Cortex of kidney (tissue), 1 donor: Measurements from ENCODE around the gene SCGB1D4.
"Not testable (repeated sequence)": the region's sequence is repeated elsewhere in the genome, so short reads cannot be mapped to it uniquely, and the experiment has no call there.

ENCODE experiments used
- DNase-seq: peaks from one replicate; lab custom pipeline; 2025; lab: John Stamatoyannopoulos, UW

SCGB1D4 gene, protein sequence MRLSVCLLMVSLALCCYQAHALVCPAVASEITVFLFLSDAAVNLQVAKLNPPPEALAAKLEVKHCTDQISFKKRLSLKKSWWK

DNA sequence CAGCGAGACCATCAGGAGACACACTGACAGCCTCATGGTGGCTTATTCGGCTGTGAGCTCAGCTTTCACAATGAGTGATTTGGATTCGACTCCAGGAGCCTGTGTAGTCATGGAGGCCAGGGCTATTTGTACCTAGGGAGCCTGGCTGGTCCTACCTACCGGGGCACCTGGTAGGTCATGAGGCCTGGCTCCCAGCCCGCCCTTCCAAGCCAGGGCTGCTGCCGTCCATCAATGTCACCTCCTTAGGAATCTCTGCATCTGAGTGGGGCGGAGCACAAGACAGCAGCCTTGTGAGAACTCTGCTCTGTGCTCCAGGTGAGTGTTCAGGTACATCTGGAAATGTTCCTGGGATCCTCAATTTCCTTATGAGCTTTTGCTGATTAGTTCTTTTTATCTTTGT, at the start of gene SCGB1D4:
TSS of gene SCGB1D4 (minus strand) at position 101 of the 400 bp plus-strand sequence. CDS start at position 36, 65 bp downstream.
- no peak for DNase-seq

DNA sequence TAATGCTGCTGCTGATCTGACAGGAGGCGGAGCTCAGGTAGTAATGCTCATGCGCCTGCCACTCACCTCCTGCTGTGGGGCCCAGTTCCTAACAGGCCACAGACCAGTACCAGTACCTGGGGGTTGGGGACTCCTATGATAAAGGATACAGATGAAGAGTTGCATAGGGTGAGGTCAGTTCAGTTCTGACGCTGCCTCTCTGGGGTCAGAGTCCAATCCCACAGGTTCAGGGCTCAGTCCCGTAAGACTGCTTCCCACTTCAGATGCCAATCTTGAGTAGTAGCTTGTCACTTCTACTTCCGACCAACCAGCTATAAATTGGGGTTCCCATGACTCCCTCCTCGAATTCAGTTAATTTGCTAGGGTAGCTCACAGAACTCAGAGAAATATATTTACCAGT, 47.0 kb upstream of the SCGB1D4 start:
- no peak for DNase-seq

DNA sequence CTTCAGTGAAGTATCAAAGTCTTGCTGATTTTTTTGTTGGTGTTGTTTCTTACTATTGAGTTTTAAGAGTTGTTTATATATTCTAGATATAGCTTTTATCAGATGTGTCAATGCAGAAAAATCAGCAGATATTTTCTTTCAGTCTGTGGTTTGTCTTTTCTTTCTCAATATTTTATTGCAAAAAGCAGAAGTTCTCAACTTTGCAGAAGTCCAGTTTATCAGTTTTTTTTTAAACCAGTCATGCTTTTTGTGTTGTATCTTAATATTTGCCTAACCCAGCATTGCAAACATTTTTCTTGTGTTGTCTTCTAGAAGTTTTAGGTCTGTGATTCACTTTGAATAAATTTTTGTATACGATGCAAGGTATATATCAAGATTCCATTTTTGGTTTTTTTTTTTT, 45.3 kb upstream of the SCGB1D4 start:
- no peak for DNase-seq

DNA sequence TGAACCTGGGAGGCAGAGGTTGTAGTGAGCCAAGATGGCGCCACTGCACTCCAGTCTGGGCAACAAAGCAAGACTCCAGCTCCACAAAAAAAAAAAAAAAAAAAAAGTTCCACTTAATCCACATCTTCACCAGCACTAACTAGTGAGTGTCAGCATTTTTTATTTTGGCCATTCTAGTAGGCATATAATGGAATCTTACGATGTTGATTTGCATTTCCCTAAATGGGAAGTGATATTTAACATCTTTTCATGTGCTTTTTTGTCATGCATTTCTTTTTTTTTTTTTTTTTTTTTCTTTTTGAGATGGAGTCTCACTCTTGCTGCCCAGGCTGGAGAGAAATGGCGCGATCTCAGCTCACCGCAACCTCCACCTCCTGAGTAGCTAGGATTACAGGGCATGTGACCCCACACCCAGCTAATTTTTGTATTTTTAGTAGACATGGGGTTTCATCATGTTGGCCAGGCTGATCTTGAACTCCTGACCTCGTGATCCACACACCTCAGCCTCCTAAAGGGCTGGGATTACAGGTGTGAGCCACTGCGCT, 44.8 kb upstream of the SCGB1D4 start:
- DNase-seq = not testable (repeated sequence)

DNA sequence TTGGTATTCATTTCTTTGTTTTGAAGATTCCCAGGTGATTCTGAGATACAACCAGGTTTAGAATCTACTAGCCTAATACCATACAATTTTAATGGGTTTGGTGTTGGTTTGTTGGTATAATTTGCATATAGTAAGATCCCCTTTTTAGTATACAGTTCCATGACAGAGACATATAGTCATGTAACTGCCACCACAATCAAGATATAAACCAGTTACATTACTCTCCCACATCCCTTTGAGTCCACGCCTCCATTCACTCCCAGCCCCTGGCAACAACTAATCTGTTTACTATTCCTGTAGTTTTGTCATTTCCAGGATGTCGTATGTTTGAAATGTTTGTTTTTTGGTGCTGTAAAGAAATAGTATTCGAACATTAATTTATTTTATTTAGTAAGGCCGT, 42.7 kb upstream of the SCGB1D4 start:
- no peak for DNase-seq

DNA sequence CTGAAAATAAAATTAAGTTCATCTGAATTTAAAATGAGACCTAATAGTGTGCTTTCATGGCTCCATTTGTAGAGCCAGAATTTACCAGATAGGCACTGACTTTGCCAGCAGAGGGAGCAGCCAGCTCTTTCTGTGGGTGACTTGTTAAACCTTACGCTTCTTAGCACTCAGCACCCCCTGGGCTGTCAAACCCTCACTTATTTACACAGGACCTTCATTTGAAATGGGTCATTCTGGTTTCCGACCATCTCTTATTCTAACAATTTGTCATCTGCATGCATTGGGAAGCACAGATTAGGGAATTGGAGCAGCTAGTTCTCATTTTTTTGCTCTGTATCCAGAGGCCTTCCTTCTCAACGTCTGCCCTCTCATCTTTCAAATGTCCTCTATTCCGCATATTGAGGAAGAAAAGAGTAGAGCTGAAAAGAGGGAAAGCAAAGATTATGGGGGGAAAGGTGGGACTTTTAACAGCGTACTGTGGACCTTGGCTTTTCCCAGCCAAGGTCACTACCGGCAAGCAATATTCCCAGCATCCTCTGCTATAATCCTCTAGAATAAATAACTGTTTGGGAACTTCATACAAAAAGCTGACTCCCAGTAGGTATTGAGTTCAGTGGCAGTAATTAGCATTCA, 41.5 kb upstream of the SCGB1D4 start:
- no peak for DNase-seq

DNA sequence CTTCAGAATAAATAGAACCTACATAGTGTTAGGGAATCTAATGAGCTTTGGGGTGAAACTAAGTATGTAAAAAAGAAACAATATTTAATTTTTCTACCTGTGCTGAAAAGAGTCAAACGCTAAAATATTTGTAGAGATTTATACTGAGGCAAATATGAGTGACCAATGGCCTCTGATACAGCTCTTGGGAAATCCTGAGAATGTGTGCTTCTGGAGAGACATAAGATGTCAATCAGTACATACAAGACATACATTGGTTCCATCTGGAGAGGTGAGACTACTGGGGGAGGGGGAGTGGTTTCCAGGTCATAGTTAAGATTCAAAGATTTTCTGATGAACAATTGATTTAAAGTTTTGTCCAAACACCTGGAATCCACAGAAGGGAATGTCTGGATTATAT, 39.3 kb upstream of the SCGB1D4 start:
- no peak for DNase-seq

DNA sequence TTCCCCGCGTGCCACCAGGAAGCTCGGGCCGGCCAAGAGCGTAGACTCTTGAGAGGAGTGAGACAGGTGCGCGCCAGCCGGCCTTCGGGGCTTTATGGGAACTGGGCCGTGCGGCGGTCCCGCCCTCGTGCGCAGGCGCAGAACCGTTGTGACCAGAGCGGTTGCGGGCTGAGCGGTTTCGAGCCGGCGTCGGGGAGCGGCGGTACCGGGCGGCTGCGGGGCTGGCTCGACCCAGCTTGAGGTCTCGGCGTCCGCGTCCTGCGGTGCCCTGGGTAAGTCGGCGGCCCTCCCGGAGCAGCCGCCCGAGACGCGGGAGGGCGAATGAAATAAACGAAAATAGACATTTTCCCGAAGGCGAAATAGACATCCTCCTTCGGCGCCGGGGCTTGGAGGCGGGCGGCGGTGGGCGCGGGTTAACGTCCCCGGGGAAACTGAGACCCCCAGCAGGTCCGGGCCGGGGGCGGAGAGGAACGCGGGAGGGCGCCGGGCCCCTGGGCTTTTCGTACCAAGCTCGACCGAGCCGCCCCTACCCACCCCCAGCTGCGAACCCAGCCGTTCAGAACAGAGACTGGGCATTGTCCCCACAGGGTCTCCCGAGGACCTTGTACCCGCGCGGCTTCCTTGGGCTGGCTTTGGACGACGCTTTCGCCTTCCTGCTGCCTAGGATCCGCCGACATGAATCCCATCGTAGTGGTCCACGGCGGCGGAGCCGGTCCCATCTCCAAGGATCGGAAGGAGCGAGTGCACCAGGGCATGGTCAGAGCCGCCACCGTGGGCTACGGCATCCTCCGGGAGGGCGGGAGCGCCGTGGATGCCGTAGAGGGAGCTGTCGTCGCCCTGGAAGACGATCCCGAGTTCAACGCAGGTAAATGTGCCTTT, 38.7 kb upstream of the SCGB1D4 start, which contains the start of gene ASRGL1:
TSS of gene ASRGL1 (plus strand) at position 146 of the 879 bp plus-strand sequence. CDS start at position 676, 530 bp downstream.
- DNase-seq = peak; percentile 35

DNA sequence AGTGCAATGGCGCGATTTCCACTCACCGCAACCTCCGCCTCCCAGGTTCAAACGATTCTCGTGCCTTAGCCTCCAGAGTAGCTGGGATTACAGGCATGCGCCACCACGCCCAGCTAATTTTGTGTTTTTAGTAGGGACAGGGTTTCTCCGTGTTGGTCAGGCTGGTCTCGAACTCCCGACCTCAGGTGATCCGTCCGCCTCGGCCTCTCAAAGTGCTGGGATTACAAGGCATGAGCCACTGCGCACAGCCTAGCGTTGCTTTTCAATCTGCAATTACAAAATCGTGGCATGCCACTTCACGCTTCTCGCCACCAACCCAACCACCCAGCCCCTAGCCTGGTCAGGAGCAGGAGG, 38.1 kb upstream of the SCGB1D4 start:
- DNase-seq = not testable (repeated sequence)

DNA sequence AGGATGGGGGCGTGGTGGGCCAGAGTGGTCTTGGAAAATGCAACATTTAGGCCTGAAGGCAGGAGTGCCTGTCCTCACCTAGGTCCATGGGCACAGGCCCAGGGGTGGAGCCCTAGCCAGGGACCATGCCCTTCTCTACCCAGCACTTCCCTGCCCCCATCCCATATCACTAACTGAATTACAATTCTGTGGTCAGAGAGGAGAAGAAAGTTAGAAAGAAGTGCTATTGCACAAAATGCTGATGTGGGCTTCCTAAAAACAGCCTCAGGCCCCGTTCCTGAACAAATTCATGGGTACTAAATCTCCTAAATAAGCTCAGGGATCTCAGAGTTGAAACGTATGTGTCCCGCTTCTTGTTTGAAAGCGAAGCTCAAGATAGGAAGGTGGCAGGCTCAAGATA, 34.9 kb upstream of the SCGB1D4 start:
- DNase-seq = no peak

DNA sequence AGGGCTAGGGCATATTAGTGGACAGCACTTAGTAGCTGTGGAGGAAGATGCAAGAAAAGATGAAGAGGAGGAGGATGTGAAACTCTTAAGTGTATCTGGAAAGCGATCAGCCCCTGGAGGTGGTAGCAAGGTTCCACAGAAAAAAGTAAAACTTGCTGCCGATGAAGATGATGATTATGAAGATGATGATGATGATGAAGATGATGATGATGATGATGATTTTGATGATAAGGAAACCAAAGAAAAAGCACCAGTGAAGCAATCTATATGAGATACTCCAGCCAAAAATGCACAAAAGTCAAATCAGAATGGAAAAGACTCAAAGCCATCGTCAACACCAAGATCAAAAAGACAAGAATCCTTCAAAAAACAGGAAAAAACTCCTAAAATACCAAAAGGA, 32.4 kb upstream of the SCGB1D4 start:
- not testable (repeated sequence) for DNase-seq

DNA sequence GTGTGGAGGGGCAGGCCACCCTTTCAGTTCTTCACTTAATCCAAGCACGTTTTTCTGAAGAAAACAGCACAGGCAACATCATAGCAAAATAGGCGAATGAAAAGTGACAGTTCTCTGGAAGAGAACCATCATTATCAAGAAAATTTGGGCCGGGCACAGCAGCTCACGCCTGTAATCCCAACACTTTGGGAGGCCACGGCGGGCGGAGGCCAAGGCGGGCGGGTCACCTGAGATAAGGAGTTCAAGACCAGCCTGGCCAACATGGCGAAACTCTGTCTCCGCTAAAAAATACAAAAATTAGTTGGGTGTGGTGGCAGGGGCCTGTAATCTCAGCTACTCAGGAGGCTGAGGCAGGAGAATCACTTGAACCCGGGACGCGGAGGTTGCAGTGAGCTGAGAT, 28.7 kb upstream of the SCGB1D4 start:
- not testable (repeated sequence) for DNase-seq

DNA sequence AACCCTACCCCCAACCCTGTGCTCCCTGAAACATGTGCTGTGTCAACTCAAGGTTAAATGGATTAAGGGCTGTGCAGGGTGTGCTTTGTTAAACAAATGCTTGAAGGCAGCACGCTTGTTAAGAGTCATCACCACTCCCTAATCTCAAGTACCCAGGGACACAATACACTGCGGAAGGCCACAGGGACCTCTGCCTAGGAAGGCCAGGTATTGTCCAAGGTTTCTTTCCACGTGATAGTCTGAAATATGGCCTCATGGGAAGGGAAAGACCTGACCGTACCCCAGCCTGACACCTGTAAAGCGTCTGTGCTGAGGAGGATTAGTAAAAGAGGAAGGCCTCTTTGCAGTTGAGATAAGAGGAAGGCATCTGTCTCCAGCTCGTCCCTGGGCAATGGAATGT, 27.8 kb upstream of the SCGB1D4 start:
- not testable (repeated sequence) for DNase-seq

DNA sequence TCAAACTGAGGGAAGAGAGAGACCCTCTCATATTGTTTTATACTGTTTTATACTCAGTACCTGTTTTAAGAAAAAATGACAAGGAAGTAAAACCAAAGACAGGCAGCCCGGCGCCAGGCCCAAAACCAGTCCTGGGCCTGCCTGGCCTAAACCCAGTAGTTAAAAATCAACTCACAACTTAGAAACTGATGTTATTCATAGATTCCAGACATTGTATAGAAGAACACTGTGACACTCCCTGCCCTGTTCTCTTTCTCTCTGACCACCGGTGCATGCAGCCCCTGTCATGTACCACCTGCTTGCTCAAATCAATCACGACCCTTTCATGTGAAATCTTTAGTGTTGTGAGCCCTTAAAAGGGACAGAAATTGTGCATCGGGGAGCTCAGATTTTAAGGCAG, 26.9 kb upstream of the SCGB1D4 start:
- DNase-seq = not testable (repeated sequence)

DNA sequence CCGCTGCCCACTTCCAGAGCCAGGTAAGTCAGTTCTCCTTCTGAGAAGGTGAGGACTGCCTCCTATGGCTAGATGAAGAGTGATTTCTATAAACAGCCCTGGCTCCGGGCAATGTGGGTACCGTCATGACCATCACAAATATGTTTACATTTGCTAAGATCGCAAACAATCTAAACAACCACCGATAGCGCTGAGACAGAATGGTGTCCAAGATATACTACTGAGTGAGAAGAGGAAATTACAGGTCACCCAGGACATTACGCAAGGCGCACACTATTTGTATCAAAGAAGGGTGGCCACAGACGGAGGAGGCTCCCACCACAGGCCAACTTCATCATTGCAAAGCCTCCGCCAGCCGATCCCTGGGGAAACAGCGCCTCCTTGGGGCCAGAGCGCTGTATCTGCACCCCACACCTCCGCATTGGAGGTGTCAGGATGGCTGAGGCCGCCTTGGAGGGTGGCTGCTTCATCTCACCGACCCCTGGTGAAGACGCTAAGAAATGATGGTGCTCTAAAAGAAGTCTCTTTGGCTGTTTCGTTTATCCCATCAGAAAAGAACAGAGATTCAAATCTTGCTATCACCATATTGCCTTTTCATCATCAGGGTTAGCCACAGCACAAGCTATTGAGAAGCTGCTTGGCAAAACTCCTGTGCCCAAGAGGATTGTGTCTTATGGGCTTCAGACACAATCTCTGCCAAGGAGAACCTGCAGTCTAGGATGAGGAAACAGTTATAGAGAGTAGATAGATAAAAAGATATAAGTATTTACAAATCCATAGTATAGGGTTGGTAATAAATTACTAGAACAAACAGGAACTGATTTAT, 26.1 kb upstream of the SCGB1D4 start:
- DNase-seq = no peak

DNA sequence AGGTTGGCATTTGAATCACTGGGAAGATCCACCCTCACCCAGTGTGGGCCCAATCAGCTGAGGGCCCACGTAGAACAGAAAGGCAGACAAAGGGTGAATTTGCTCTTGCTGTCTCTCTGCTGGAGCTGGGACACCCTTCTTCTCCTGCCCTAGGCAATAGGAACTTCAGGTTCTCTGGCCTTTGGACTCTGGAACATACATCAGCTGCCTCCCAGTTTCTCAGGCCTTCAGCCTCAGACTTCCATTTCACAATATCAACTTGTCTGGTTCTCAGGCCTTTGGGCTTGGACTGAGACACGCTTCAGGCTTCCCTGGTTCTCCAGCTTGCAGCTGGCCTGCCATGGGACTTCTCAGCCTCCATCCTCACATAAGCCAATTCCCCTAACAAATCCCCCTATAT, 23.6 kb upstream of the SCGB1D4 start:
- DNase-seq = no peak

DNA sequence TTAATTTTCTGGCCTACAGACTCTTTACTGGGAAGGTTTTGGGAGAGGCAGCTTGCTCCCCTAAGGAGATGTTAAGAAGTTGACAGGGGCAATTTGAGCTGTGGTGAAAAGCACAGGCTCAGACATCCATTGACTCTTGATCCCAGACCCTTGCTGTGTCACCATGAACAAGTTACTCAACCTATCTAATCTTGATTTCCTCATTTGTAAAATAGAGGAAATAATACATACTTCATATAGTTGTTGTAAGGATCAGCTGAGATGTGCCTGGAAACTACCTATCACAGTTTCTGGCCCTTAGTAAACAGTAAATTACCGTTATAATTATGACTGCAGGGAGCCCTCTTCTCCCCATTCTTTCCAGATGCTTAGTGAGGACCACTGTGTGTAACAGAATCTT, 16.6 kb upstream of the SCGB1D4 start:
- no peak for DNase-seq

DNA sequence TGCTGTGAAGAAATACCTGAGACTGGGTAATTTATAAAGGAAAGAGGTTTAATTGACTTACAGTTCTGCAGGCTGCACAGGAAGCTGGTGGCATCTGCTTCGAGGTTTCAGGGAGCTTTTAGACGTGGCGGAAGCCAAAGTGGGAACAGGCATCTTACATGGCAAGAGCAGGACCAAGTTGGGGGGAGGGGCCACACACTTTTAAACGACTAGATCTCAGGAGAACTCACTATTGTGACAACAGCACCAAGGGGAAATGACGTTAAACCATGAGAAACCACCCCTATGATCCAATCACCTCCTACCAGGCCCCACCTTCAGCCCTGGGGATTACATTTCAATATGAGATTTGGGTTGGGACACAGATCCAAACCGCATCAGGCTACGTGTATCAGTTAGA, 11.1 kb upstream of the SCGB1D4 start:
- DNase-seq = no peak

DNA sequence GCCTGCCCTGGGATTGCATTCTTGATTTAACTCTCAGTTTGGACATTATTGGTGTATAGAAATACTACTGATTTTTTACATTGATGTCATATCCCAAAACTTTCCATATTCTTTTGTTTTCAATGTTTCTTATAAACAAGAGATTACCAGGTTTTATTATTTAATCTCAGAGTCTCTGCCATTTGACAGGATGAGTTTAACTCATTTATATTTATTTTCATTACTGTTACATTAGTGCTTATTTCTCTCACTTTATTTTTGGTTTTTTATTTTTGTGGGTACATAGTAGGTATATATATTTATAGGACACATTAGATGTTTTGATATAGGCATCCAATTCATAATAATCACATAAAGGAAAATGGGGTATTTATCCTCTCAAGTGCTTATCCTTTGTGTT, 9.1 kb upstream of the SCGB1D4 start:
- DNase-seq = no peak

DNA sequence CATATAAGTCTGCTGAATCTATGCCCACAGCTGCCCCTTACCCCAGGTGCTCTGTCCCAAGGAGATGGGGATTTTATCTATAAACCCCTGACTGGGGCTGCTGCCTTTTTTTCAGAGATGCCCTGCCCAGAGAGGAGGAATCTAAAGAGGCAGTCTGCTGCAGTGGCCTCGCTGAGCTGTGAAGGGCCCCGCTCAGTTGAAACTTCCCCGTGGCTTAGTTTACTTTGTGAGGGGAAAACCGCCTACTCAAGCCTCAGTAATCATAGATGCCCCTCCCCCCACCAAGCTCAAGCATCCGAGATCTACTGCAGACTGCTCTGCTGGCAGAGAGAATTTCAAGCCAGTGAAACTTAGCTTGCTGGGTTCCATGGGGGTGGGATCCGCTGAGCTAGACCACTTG, 7.4 kb upstream of the SCGB1D4 start:
- DNase-seq = no peak

DNA sequence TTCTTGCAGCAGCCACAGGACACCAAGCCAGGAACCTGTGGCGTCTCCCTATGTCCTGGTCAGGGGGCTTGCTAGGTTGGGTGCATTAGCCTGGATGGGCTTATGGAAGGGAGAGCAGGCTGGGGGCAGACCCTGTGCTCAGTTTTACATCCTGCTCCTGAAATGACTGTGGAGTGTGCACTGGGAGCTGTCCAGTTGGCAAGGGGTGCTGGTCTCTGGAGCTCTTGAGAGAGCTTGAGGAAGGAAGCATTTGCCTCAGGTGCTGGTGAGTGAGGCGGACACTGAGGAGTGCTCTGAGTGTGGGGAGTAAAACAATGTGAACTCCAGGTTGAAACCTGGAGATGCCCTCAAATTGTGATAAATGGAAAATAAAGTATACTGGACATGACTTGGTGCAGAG, 3.4 kb downstream of the SCGB1D4 start:
- DNase-seq = no peak

DNA sequence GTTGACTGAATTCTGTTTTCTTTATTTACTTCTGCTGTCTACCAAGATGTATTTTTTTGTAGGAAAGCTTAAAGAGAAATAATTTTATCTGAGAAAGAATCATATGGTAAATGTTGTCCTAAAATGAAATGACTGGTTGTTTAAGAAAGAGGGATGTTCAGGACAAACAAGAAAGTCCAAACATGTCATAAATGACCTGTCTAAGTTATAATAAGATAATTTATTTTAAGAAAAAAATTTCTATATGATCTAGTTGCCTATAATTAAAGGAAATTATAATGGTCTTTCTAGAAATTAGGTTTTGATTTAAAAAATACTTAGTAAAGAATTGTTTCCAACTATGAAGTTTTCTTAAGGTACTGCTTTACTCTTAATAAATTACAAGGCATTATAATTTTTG, 18.4 kb downstream of the SCGB1D4 start:
- no peak for DNase-seq
